ENCODE results near the gene PPFIA1.

DNA sequence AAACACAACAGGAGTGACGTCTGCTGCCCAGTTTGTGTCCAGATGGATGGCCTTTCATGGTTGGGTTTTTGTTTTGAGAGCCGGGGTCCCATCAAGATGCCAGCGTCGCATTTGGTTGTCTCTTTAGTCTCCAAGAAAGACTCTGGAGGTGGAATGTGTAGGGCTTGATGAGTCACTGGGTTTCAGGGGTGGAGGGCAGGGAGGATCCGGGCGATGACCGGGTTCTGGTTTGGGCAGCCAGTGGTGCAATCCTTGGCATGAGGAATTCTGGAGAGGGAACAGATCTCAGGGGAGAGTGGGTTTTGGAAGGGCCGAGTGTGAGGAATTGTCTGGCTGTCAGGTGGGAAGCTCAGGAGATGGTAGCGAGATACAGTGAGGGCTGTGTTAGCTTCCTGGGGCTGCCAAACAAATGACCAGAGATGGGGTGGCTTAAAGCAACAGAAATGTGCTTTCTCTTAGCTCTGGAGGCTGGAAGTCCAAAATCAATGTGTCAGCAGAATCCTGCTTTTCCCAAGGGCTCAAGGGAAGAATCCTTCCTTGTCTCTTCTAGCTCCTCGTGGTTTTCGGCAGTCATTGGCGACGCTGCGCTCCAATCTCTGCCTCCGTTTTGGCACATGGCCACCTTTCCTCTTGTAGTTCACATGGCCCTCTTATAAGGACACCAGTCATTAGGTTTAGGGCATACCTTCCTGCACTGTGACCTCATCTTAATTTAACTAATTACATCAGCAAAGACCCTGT, 26.4 kb upstream of the PPFIA1 start:
- TF ChIP-seq TBL1XR1 (IDR thresholded peaks at IDR 0.05; ENCODE audit: low read depth, low read length), result no peak
- no peak for TF ChIP-seq SMAD1 (IDR thresholded peaks at IDR 0.05; ENCODE audit: low read depth, partially characterized antibody)
- TF ChIP-seq, protein P1, sequence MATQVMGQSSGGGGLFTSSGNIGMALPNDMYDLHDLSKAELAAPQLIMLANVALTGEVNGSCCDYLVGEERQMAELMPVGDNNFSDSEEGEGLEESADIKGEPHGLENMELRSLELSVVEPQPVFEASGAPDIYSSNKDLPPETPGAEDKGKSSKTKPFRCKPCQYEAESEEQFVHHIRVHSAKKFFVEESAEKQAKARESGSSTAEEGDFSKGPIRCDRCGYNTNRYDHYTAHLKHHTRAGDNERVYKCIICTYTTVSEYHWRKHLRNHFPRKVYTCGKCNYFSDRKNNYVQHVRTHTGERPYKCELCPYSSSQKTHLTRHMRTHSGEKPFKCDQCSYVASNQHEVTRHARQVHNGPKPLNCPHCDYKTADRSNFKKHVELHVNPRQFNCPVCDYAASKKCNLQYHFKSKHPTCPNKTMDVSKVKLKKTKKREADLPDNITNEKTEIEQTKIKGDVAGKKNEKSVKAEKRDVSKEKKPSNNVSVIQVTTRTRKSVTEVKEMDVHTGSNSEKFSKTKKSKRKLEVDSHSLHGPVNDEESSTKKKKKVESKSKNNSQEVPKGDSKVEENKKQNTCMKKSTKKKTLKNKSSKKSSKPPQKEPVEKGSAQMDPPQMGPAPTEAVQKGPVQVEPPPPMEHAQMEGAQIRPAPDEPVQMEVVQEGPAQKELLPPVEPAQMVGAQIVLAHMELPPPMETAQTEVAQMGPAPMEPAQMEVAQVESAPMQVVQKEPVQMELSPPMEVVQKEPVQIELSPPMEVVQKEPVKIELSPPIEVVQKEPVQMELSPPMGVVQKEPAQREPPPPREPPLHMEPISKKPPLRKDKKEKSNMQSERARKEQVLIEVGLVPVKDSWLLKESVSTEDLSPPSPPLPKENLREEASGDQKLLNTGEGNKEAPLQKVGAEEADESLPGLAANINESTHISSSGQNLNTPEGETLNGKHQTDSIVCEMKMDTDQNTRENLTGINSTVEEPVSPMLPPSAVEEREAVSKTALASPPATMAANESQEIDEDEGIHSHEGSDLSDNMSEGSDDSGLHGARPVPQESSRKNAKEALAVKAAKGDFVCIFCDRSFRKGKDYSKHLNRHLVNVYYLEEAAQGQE (IDR thresholded peaks at IDR 0.05; ENCODE audit: low read depth, low read length), result no peak

Data from GM12878 (cell line).